Measurements from ENCODE around the gene MOCS1. TPM values are rescaled to one million over a fixed set of nuclear protein-coding genes. Genes with fewer than 3 reads are reported as not detected.

Gene MOCS1
- total RNA-seq, 1 donor from 2014 or later = 16.0 TPM

GRCh38 chr6:39885691-39886090, 48.6 kb downstream of the MOCS1 start:
- H3K27me3 Mint-ChIP-seq (ENCODE audit: low read depth, unreplicated experiment) = no peaks in the 10 kb centered on the region
- no peaks in the 10 kb centered on the region for H3K9me3 ChIP-seq (ENCODE audit: insufficient read depth, low read depth, low read length)
- DNase-seq (ENCODE audit: low read depth) = no peak
- H3K4me3 Mint-ChIP-seq (ENCODE audit: unreplicated experiment) = peak overlapping the region; percentile 57
- TF ChIP-seq EZH2 (IDR thresholded peaks at IDR 0.05; ENCODE audit: insufficient read depth, low read length) = no peak
- TF ChIP-seq, protein P1, sequence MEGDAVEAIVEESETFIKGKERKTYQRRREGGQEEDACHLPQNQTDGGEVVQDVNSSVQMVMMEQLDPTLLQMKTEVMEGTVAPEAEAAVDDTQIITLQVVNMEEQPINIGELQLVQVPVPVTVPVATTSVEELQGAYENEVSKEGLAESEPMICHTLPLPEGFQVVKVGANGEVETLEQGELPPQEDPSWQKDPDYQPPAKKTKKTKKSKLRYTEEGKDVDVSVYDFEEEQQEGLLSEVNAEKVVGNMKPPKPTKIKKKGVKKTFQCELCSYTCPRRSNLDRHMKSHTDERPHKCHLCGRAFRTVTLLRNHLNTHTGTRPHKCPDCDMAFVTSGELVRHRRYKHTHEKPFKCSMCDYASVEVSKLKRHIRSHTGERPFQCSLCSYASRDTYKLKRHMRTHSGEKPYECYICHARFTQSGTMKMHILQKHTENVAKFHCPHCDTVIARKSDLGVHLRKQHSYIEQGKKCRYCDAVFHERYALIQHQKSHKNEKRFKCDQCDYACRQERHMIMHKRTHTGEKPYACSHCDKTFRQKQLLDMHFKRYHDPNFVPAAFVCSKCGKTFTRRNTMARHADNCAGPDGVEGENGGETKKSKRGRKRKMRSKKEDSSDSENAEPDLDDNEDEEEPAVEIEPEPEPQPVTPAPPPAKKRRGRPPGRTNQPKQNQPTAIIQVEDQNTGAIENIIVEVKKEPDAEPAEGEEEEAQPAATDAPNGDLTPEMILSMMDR (IDR thresholded peaks at IDR 0.05; ENCODE audit: insufficient read depth, low read depth, low read length) = no peak
- no peaks in the 10 kb centered on the region for H4K20me1 ChIP-seq (ENCODE audit: insufficient read depth, low read length)
- FAIRE-seq = no peak
- peaks cover 4% of the 10 kb centered on the region for H3K9me3 Mint-ChIP-seq (ENCODE audit: unreplicated experiment)
- H3K27ac ChIP-seq (ENCODE audit: low read depth, low read length) = peak overlapping the region; percentile 82
- H3K9ac ChIP-seq (ENCODE audit: low read length) = peak overlapping the region; percentile 57
- no peaks in the 10 kb centered on the region for H3K27me3 ChIP-seq (ENCODE audit: insufficient read depth, low read length)
- H3K36me3 Mint-ChIP-seq (ENCODE audit: low read depth, unreplicated experiment) = peaks cover 19% of the 10 kb centered on the region
- H3K27ac Mint-ChIP-seq (ENCODE audit: unreplicated experiment) = peak overlapping the region; percentile 58
- no peak overlapping the region for H3K4me3 ChIP-seq (ENCODE audit: insufficient read depth, low read depth, low read length)
- H3K4me1 ChIP-seq (ENCODE audit: insufficient read depth, low read length) = peaks cover 74% of the 10 kb centered on the region
- H3K36me3 ChIP-seq (ENCODE audit: insufficient read depth, low read length) = no peaks in the 10 kb centered on the region
- H2AFZ ChIP-seq (ENCODE audit: low read depth, low read length) = no peak overlapping the region
- no peaks in the 10 kb centered on the region for H3K79me2 ChIP-seq (ENCODE audit: insufficient read depth, low read length)
- peaks cover 77% of the 10 kb centered on the region for H3K4me1 Mint-ChIP-seq (ENCODE audit: low read depth, unreplicated experiment)
- H3K4me2 ChIP-seq (ENCODE audit: low read length) = no peak overlapping the region

GRCh38 chr6:39884696-39885095, 49.6 kb downstream of the MOCS1 start:
- DNase-seq (ENCODE audit: low read depth) = peak; percentile 89
- peak; percentile 13 for FAIRE-seq

DNA sequence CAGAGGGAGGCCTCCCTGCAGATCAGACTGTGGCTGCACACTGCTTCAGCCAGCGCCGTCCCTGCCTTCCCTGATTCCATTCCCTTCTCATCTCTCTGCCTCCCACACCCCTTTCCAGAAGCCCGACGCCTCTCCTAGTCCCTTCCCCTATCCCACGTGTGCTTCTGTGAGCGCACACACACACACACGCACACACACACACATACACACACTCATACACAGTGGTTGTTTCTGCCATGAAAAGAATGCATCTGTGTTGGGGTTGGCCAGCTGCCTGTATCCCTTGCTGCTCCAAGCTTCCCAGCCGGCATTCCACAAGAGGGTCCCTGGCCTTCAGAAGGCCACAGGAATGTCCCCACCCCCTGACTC, 51.7 kb downstream of the MOCS1 start:
- peak overlapping the region; percentile 9 for H3K4me3 ChIP-seq (ENCODE audit: insufficient read depth, low read depth, low read length)
- H3K4me2 ChIP-seq (ENCODE audit: low read length) = peak overlapping the region; percentile 84
- peaks cover 4% of the 10 kb centered on the region for H3K9me3 Mint-ChIP-seq (ENCODE audit: unreplicated experiment)
- H3K36me3 Mint-ChIP-seq (ENCODE audit: low read depth, unreplicated experiment) = peaks cover 13% of the 10 kb centered on the region
- H2AFZ ChIP-seq (ENCODE audit: low read depth, low read length) = peak overlapping the region; percentile 70
- H3K9ac ChIP-seq (ENCODE audit: low read length) = peak overlapping the region; percentile 84
- no peaks in the 10 kb centered on the region for H3K9me3 ChIP-seq (ENCODE audit: insufficient read depth, low read depth, low read length)
- H3K79me2 ChIP-seq (ENCODE audit: insufficient read depth, low read length) = no peaks in the 10 kb centered on the region
- H3K27ac Mint-ChIP-seq (ENCODE audit: unreplicated experiment) = peak overlapping the region; percentile 100
- FAIRE-seq (peak; percentile 98), DNase-seq (ENCODE audit: low read depth) (peak; percentile 100)
- no peaks in the 10 kb centered on the region for H3K27me3 Mint-ChIP-seq (ENCODE audit: low read depth, unreplicated experiment)
- peaks cover 64% of the 10 kb centered on the region for H3K4me1 ChIP-seq (ENCODE audit: insufficient read depth, low read length)
- no peaks in the 10 kb centered on the region for H3K36me3 ChIP-seq (ENCODE audit: insufficient read depth, low read length)
- TF ChIP-seq, protein P1 (IDR thresholded peaks at IDR 0.05; ENCODE audit: insufficient read depth, low read depth, low read length) = no peak
- no peak for TF ChIP-seq EZH2 (IDR thresholded peaks at IDR 0.05; ENCODE audit: insufficient read depth, low read length)
- peak overlapping the region; percentile 94 for H3K27ac ChIP-seq (ENCODE audit: low read depth, low read length)
- H4K20me1 ChIP-seq (ENCODE audit: insufficient read depth, low read length) = no peaks in the 10 kb centered on the region
- peaks cover 58% of the 10 kb centered on the region for H3K4me1 Mint-ChIP-seq (ENCODE audit: low read depth, unreplicated experiment)
- H3K4me3 Mint-ChIP-seq (ENCODE audit: unreplicated experiment) = peak overlapping the region; percentile 64
- H3K27me3 ChIP-seq (ENCODE audit: insufficient read depth, low read length) = no peaks in the 10 kb centered on the region

More at GRCh38 chr6:39884696-39885095, 49.6 kb downstream of the MOCS1 start:
- peak overlapping the region; percentile 31 for H3K4me2 ChIP-seq (ENCODE audit: low read length)
- Mint-ChIP-seq H3K27me3 (ENCODE audit: low read depth, unreplicated experiment) (no peaks in the 10 kb centered on the region), H3K9me3 (ENCODE audit: unreplicated experiment) (peaks cover 4% of the 10 kb centered on the region), H3K4me1 (ENCODE audit: low read depth, unreplicated experiment) (peaks cover 74% of the 10 kb centered on the region), H3K27ac (ENCODE audit: unreplicated experiment) (peak overlapping the region; percentile 72), H3K36me3 (ENCODE audit: low read depth, unreplicated experiment) (peaks cover 16% of the 10 kb centered on the region), H3K4me3 (ENCODE audit: unreplicated experiment) (no peak overlapping the region)
- H3K27ac ChIP-seq (ENCODE audit: low read depth, low read length) = peak overlapping the region; percentile 82
- no peaks in the 10 kb centered on the region for H3K36me3 ChIP-seq (ENCODE audit: insufficient read depth, low read length)
- no peaks in the 10 kb centered on the region for H4K20me1 ChIP-seq (ENCODE audit: insufficient read depth, low read length)
- H3K27me3 ChIP-seq (ENCODE audit: insufficient read depth, low read length) = no peaks in the 10 kb centered on the region
- H3K9me3 ChIP-seq (ENCODE audit: insufficient read depth, low read depth, low read length) = no peaks in the 10 kb centered on the region
- H3K79me2 ChIP-seq (ENCODE audit: insufficient read depth, low read length) = no peaks in the 10 kb centered on the region
- no peak overlapping the region for H3K4me3 ChIP-seq (ENCODE audit: insufficient read depth, low read depth, low read length)
- peak overlapping the region; percentile 57 for H3K9ac ChIP-seq (ENCODE audit: low read length)
- H3K4me1 ChIP-seq (ENCODE audit: insufficient read depth, low read length) = peaks cover 76% of the 10 kb centered on the region
- no peak overlapping the region for H2AFZ ChIP-seq (ENCODE audit: low read depth, low read length)
- TF ChIP-seq, protein P1 (IDR thresholded peaks at IDR 0.05; ENCODE audit: insufficient read depth, low read depth, low read length) = no peak
